Measurements from ENCODE around the gene DLG1.

DLG1 gene

GRCh38 chr3:197022405-197023231, 275.8 kb downstream of the DLG1 start:
- in situ Hi-C loops (cut with HindIII; ENCODE audit: low sequenced_read_pairs) = loop anchor here (10.0 kb wide), 1 partner anchor 78 kb away; the partner anchor contains the start of gene NCBP2

GRCh38 chr3:197021729-197022404, 276.5 kb downstream of the DLG1 start:
- in situ Hi-C loops (cut with HindIII; ENCODE audit: low sequenced_read_pairs) = loop anchor here (10.0 kb wide), 1 partner anchor 77 kb away; the partner anchor contains the start of gene NCBP2

DNA sequence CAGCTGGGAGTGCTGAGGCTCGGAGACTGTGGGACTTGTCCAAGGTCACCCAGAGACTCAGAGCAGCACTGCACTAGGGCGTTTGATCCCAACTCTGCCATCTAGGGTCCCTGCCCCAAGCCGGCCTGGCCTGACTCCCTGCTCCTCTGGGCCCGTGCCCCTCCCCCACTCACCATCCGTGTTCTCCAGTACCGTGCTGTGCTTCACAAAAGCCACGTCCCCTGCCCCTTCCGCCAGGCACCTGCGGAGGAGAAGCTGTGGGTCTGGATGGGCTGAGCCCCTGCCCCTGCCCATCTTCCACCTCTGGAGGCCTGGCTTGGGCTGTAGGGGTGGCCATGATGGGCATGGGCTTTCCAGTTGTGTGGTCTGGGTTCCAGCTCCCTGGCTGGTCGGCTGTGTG, 277.2 kb downstream of the DLG1 start:
- in situ Hi-C loops (cut with HindIII; ENCODE audit: low sequenced_read_pairs) = loop anchor here (10.0 kb wide), 1 partner anchor 76 kb away; the partner anchor contains the start of gene NCBP2

- in situ Hi-C loops (cut with HindIII; ENCODE audit: low sequenced_read_pairs) = no loop called here
Measured at GRCh38 chr3:197019535-197019934, 278.9 kb downstream of the DLG1 start.

DNA sequence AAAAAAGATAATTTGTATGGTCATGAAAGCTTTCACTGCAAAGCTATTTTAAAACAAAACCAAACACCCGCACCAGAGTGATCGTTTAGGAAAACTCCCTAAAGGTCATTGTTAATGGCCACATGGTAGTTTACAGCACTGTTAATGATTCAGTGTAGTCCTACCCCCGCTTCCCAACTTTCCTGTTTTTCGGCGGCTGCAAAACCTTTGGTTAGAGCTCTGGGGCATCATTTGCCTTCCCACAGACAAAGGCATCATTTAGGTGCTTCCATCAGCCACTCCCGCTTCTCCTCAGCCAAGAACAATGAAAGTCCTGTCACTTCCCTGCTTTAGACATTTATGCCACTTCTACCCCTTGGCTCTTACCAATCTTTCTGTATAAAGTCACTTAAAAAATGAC, 279.4 kb downstream of the DLG1 start:
- in situ Hi-C loops (cut with HindIII; ENCODE audit: low sequenced_read_pairs) = no loop called here

GRCh38 chr3:197017003-197017402, 281.4 kb downstream of the DLG1 start:
- in situ Hi-C loops (cut with HindIII; ENCODE audit: low sequenced_read_pairs) = no loop called here

DNA sequence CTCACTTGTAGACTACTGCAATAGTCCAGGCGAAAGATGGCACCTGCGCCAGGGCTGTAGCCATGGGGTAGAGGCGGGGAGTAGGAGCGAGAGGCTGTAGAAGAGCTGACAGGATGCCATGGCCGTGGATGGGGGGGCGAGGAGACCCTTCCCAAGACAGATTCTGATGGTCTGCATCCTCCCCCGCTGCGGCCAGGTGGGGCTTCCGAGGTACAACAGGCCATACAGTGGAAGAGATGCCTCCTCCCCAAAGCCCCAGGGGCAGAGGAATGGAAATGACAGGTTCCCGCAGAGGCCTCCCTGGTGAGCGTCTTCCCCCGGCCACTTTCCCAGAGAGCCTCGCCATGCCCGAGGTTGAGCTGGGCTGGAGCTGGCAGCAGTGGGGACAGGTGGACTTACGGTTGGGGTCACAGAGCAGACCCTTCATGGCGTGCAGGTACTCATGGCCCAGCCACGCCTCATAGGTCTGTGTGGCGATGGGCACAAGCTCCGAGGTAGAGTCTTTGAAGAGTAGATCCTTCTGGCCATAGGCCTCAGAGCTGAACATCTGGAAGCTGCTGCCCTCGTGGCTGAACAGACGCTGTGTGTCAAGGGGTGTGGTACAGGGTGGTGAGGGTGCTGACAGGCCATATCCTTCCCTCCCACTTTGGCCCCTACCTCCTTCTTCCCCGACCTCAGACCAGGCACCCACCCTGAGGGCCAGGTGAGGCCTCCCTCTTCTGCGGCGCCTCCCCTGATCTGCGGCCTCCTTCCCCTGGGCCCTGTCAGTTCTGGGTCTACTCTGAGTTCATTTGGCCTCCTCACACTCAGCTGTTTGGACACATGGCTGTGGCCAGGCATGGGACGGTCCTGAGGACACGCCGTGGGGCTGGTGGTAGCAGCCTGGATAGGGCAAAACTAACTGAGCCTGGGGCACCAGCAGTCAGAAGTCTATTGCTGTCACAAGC, 282.3 kb downstream of the DLG1 start:
- in situ Hi-C loops (cut with HindIII; ENCODE audit: low sequenced_read_pairs) = no loop called here

DNA sequence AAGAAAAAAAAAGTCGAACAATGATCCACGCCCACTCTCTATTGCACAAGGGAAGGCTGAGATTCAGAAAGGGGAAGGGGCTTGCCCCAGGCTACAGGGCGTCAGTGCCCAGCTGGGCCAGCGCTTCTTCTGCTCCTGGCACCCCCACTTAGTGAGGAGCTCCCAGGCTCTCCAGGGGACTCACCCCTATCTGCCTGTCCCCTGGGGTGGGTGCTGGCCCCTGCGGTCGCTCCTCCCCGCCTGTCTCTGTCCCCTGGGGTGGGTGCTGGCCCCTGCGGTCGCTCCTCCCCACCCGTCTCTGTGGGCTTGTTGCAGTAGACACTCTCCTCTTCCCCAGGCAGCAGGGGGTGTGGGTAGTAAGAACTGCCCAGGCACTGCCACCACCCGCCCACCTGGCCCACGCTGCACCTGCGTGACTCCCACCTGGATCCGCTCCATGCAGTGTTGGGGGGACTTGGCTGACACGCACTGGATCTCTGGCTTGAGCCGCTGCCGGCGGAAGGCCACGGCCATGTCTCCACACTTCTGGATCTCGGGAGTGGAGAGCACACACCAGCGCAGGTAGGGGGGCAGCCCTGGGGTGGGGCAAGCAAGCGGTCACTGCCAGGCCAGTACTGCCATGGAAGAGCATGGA, 283.4 kb downstream of the DLG1 start:
- in situ Hi-C loops (cut with HindIII; ENCODE audit: low sequenced_read_pairs) = no loop called here

GRCh38 chr3:197014024-197014423, 284.4 kb downstream of the DLG1 start:
- in situ Hi-C loops (cut with HindIII; ENCODE audit: low sequenced_read_pairs) = no loop called here

GRCh38 chr3:197012540-197012883, 285.9 kb downstream of the DLG1 start:
- in situ Hi-C loops (cut with HindIII; ENCODE audit: low sequenced_read_pairs) = no loop called here

GRCh38 chr3:197011780-197012539, 286.5 kb downstream of the DLG1 start:
- in situ Hi-C loops (cut with HindIII; ENCODE audit: low sequenced_read_pairs) = no loop called here

DNA sequence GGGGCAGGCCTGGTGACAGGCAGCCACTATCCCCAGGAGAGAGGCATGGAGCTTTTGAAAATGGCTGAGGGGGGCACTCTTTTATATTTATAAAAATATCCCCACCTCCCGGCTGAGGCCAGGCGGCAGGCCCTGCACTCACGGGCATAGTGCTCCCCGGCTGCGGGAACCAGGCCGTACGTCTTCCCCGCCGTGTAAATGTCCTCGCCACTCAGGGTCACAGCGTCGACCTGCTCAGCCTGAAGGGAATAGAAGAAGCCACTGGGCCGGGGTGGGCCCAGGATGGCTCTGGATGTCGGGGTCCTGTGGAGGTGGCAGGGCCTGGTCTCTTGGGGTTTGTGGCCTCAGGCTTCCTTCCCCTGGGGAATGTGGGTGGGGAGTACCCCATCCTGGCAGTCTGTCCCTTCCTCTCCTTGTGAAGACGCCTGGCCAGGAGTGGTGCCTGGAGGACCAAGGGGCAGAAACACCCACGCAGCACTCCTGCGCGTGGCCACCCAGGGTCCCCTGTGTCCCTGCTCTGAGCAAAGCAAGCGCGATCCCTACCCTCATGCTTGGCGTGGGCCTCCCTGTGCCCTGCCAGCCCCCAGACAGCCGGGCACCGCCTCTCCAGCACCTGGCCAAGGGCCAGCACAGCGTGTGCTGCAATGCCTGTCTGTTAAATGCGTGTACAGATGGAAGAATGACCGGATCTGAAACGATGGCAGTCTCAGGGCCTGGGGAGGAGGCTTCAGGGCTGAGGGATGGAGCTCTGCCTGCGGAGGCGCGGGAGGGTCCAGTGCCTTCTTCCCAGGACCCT, 287.7 kb downstream of the DLG1 start:
- in situ Hi-C loops (cut with HindIII; ENCODE audit: low sequenced_read_pairs) = no loop called here

GRCh38 chr3:197009532-197010019, 288.8 kb downstream of the DLG1 start:
- in situ Hi-C loops (cut with HindIII; ENCODE audit: low sequenced_read_pairs) = no loop called here

GRCh38 chr3:197008436-197009209, 289.8 kb downstream of the DLG1 start:
- in situ Hi-C loops (cut with HindIII; ENCODE audit: low sequenced_read_pairs) = no loop called here

GRCh38 chr3:197007953-197008352, 290.5 kb downstream of the DLG1 start:
- in situ Hi-C loops (cut with HindIII; ENCODE audit: low sequenced_read_pairs) = no loop called here

DNA sequence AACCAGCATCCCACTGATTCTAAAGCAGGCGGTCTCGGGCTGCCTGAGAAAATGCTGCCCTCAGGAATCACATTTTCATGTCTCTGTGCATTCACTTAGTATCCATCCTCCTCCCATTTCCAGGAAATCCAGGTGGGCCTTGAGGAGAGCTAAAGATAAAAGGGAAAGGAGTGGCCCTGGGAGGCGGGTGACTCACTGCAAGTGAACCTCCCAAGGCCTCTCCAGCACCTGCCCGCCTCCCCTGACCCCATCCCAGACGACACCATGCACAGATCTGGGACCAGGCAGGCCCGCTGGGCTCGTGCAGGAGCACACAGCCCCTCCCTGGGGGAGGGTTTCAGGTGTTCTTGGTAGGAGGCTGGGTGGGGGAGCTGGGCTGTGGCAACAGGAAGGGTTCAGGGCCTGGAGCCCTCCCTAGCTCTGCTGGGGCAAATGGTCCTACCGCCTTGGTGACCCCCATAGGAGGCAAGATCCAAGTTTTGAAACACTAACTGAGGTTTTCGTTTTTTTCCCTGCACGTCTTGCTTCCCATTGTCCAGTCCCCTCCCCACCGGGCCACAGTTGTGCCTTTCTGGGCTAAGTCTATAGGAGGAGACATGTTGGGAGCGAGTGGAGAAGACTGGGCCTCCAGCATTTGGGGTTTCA, 291.0 kb downstream of the DLG1 start:
- in situ Hi-C loops (cut with HindIII; ENCODE audit: low sequenced_read_pairs) = no loop called here

DNA sequence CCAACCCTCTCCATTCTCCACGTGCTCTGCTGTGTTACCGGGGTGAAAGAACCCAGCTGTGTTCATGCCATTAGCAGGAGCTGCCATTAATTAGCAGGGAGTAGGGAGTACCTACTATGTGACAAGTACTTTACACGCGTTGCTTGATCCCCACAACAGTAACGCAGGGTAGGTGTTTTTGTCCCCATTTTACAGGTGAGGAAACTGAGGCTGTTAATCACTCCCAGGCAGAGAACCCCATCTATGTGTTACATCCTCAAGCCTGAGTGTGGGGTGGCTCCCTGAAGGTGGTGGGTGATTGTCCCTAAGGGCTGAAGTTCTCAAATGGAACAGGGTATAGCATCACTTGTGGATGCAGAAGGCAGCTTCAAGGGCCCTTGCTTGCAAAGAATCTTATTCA, 291.6 kb downstream of the DLG1 start:
- in situ Hi-C loops (cut with HindIII; ENCODE audit: low sequenced_read_pairs) = no loop called here

DNA sequence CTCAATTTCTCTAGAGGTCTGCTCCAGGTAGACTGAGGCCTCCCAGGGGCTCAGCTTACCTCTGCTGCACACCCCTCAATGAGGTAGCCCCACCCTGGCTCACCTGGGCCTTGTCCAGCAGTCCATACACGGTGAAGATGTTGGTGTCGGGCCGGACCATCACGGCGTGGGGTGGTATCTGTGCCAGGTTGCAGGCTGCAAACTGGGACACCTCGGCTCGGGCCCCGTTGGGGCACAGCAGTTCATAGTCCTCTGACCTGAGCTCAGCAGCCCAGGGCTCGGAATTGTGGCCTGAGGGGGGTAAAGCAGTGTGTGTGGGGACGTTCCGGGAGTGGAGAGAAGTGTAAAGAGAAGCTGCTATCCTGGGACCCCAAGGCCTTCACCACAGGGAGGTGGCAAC, 292.0 kb downstream of the DLG1 start:
- in situ Hi-C loops (cut with HindIII; ENCODE audit: low sequenced_read_pairs) = no loop called here
